Measurements from ENCODE around the gene MAPK11. TPM values are rescaled to one million over a fixed set of nuclear protein-coding genes. Genes with fewer than 3 reads are reported as not detected.

The MAPK11 gene
- total and polyA plus RNA-seq, 2 experiments from 2014 or later = 0.12 to 0.63 TPM

GRCh38 chr22:50243685-50244419 is 26.3 kb downstream of the MAPK11 start:
- H3K4me3 ChIP-seq = peak overlapping the region; percentile 81
- DNase-seq (ENCODE audit: low read depth in 1 of 2, low spot score in 1 of 2) = no peak
- H3K9me3 ChIP-seq (ENCODE audit: low read depth) = no peaks in the 10 kb centered on the region
- peaks cover 6% of the 10 kb centered on the region for H3K36me3 ChIP-seq
- H3K27me3 ChIP-seq = no peaks in the 10 kb centered on the region
- TF ChIP-seq CTCF (IDR thresholded peaks at IDR 0.05; ENCODE audit: low read depth, low read length) = no peak
- peak overlapping the region; percentile 88 for H3K27ac ChIP-seq
- H3K4me1 ChIP-seq (ENCODE audit: low read depth) = peaks cover 22% of the 10 kb centered on the region

- peaks cover 6% of the 10 kb centered on the region for H3K36me3 ChIP-seq
- H3K4me3 ChIP-seq = peak overlapping the region; percentile 4
- no peaks in the 10 kb centered on the region for H3K27me3 ChIP-seq
- no peaks in the 10 kb centered on the region for H3K9me3 ChIP-seq (ENCODE audit: low read depth)
- TF ChIP-seq CTCF (IDR thresholded peaks at IDR 0.05; ENCODE audit: low read depth, low read length) = no peak
- no peak overlapping the region for H3K27ac ChIP-seq
- H3K4me1 ChIP-seq (ENCODE audit: low read depth) = peaks cover 22% of the 10 kb centered on the region
- no peak for DNase-seq (ENCODE audit: low read depth in 1 of 2, low spot score in 1 of 2)
These were observed 27.7 kb downstream of the MAPK11 start for GRCh38 chr22:50242406-50242949.

- H3K4me1 ChIP-seq (ENCODE audit: low read depth) = peaks cover 17% of the 10 kb centered on the region
- no peak overlapping the region for H3K27ac ChIP-seq
- no peak for DNase-seq (ENCODE audit: low read depth in 1 of 2, low spot score in 1 of 2)
- H3K9me3 ChIP-seq (ENCODE audit: low read depth) = no peaks in the 10 kb centered on the region
- H3K36me3 ChIP-seq = no peaks in the 10 kb centered on the region
- no peaks in the 10 kb centered on the region for H3K27me3 ChIP-seq
- no peak overlapping the region for H3K4me3 ChIP-seq
- TF ChIP-seq CTCF (IDR thresholded peaks at IDR 0.05; ENCODE audit: low read depth, low read length) = no peak
These were observed 31.4 kb downstream of the MAPK11 start for GRCh38 chr22:50238755-50239154.

GRCh38 chr22:50236731-50237409 is 33.3 kb downstream of the MAPK11 start:
- Histone ChIP-seq H3K4me3 (no peak overlapping the region), H3K27me3 (no peaks in the 10 kb centered on the region), H3K36me3 (no peaks in the 10 kb centered on the region), H3K4me1 (ENCODE audit: low read depth) (peaks cover 5% of the 10 kb centered on the region), H3K27ac (no peak overlapping the region), H3K9me3 (ENCODE audit: low read depth) (no peaks in the 10 kb centered on the region)
- no peak for DNase-seq (ENCODE audit: low read depth in 1 of 2, low spot score in 1 of 2)
- TF ChIP-seq CTCF (IDR thresholded peaks at IDR 0.05; ENCODE audit: low read depth, low read length) = peak; percentile 44

GRCh38 chr22:50233223-50233622 is 37.0 kb downstream of the MAPK11 start:
- Histone ChIP-seq H3K4me1 (ENCODE audit: low read depth) (no peaks in the 10 kb centered on the region), H3K36me3 (no peaks in the 10 kb centered on the region), H3K27ac (no peak overlapping the region), H3K27me3 (no peaks in the 10 kb centered on the region), H3K9me3 (ENCODE audit: low read depth) (no peaks in the 10 kb centered on the region), H3K4me3 (no peak overlapping the region)
- no peak for TF ChIP-seq CTCF (IDR thresholded peaks at IDR 0.05; ENCODE audit: low read depth, low read length)
- DNase-seq (ENCODE audit: low read depth in 1 of 2, low spot score in 1 of 2) = no peak

Measured in cardiac muscle cell (in vitro differentiated cells and primary cell).